H1 (cell line): ENCODE data around the gene ANKFN1. TPM values are rescaled to one million over a fixed set of nuclear protein-coding genes. Genes with fewer than 3 reads are reported as not detected.

ENCODE experiments used
- BCL11A ChIP-seq, 2 experiments: IDR thresholded peaks; one replicate each; pipeline ENCODE4 v1.6.1; 2011; ENCODE audit warnings: low read depth in 2 of 2, low read length in 2 of 2, mild to moderate bottlenecking in 2 of 2
- JUN ChIP-seq: IDR thresholded peaks from 2 replicates; pipeline ENCODE4 v1.6.1; 2011; ENCODE audit warnings: low read depth, mild to moderate bottlenecking, improper control_type of control experiment, low read length
- polyA plus RNA-seq, 7 experiments: library from polyadenylated mRNA; depleted of rRNA in 3 of 7; stranded (reverse) in 5 of 7; unstranded in 2 of 7; fragments of >200 nt in 5 of 7; fragments of 200-250 nt in 2 of 7; gene quantifications; 1 replicate in 5 of 7; 2 replicates in 1 of 7; 4 replicates in 1 of 7; pipeline versions ENCODE4 v1.2.1 to v1.2.3, GENCODE V29; 2011 to 2013; ENCODE audit warnings: missing spikeins in 2 of 7, mixed read lengths in 2 of 7
- total RNA-seq: library from RNA; stranded (reverse); fragmentation: NEBNext Ultra II Directional; extraction: Animal tissue kit (Norgen Biotek cat#: 25700); gene quantifications from 2 replicates; pipeline ENCODE4 v1.2.1, GENCODE V29; 2021

Gene ANKFN1
- total and polyA plus RNA-seq, 2 of the 8 experiments (the other 6 are each of a cell fraction or from before 2014, with no cell fraction given): not detected

DNA sequence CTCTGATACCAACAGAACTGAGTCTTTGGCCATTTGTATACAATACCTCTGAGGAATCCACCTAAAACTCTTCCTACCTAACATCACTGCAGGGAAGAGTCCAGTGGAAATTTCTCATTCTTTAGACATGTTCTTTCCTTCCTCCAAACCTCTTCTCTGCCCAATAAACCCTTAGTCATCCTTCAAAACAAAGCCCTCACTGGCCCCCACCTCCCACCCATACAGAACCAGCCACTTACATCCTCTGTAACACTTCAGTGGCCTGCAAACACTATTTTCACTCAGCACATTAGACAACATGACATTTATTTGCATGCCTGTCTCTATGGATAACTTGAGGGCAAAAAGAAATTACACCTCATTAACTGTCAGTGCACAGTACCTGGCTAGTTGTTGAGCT, 239.9 kb downstream of the ANKFN1 start (continued):
- TF ChIP-seq JUN (no peak), BCL11A (IDR thresholded peaks at IDR 0.05; ENCODE audit: low read depth in 2 of 2, low read length in 2 of 2) (no peak)
- TF ChIP-seq, all 59 proteins: peak for 0
